GM12878 (cell line): ENCODE results near the gene CUL4A.

Experiments used
- CTCF ChIP-seq, 3 experiments: IDR thresholded peaks in 2 of 3; conservative IDR thresholded peaks in 1 of 3; 2 replicates each; pipeline ENCODE4 v1.5.1; 2011; ENCODE audit warnings: low read depth in 3 of 3, low read length in 3 of 3, mild to moderate bottlenecking in 3 of 3, control low read depth in 2 of 3, moderate library complexity in 2 of 3, inconsistent platforms in 1 of 3, mixed read lengths in 1 of 3; ENCODE audit not compliant: control insufficient read depth in 2 of 3, insufficient read depth in 1 of 3; ENCODE audit errors: extremely low read depth in 1 of 3
- EGR1 ChIP-seq, 2 experiments: IDR thresholded peaks; 1 replicate in 1 of 2; 2 replicates in 1 of 2; pipeline ENCODE4 v1.6.1; 2011 to 2012; ENCODE audit warnings: low read depth in 2 of 2, low read length in 2 of 2, borderline replicate concordance in 1 of 2, mild to moderate bottlenecking in 1 of 2, moderate library complexity in 1 of 2
- GABPA ChIP-seq: IDR thresholded peaks from 2 replicates; pipeline ENCODE4 v1.6.1; 2014; ENCODE audit warnings: antibody characterized with exemption, low read depth, mild to moderate bottlenecking, inconsistent platforms
- HDGF ChIP-seq: fragments of 450-650 bp; IDR thresholded peaks from 2 replicates; pipeline ENCODE4 v1.6.1; 2016; ENCODE audit warnings: antibody characterized with exemption
- MAX ChIP-seq: IDR thresholded peaks from 2 replicates; pipeline ENCODE4 v1.6.1; 2012; ENCODE audit warnings: low read depth, low read length, improper control_type of control experiment
- POLR2A ChIP-seq: IDR thresholded peaks from 2 replicates; pipeline ENCODE4 v1.6.1; 2011; ENCODE audit warnings: low read depth, mild to moderate bottlenecking, low read length
- POLR2AphosphoS5 ChIP-seq: IDR thresholded peaks from 2 replicates; pipeline ENCODE4 v1.6.1; 2011; ENCODE audit warnings: mild to moderate bottlenecking, low read length, inconsistent platforms
- SP1 ChIP-seq: IDR thresholded peaks from one replicate; pipeline ENCODE4 v1.6.1; 2011; ENCODE audit warnings: low read depth, low read length
- USF1 ChIP-seq: IDR thresholded peaks from 2 replicates; pipeline ENCODE4 v1.6.1; 2011; ENCODE audit warnings: borderline replicate concordance, low read depth, mild to moderate bottlenecking, moderate library complexity, mixed read lengths, low read length; ENCODE audit not compliant: insufficient read depth; ENCODE audit errors: extremely low read length

GRCh38 chr13:113226873-113227450 is 17.5 kb downstream of the CUL4A start:
- TF ChIP-seq POLR2AphosphoS5 (no peak), POLR2A (peak; percentile 19; the same call in 1 of the 2 replicates), HDGF (no peak), EGR1 (IDR thresholded peaks at IDR 0.05; ENCODE audit: borderline replicate concordance in 1 of 2, low read depth in 2 of 2, low read length in 2 of 2) (no peak), USF1 (no peak), CTCF (IDR thresholded peaks at IDR 0.05 in 2 of 3, conservative IDR thresholded peaks at IDR 0.05 in 1 of 3; ENCODE audit: control insufficient read depth in 2 of 3, extremely low read depth in 1 of 3, insufficient read depth in 1 of 3, low read depth in 3 of 3, low read length in 3 of 3) (no peak), GABPA (no peak), MAX (no peak), SP1 (no peak)
